ENCODE data around the gene CTPS2. TPM values are rescaled to one million over a fixed set of nuclear protein-coding genes. Genes with fewer than 3 reads are reported as not detected.

CTPS2 gene
- total RNA-seq, 1 experiment from 2014 or later = 9.6 TPM

GRCh38 chrX:16699389-16699788, 13.1 kb downstream of the CTPS2 start:
- TF ChIP-seq REST (IDR thresholded peaks at IDR 0.05; ENCODE audit: low read depth) = no peak
- TF ChIP-seq ZBTB33 (IDR thresholded peaks at IDR 0.05; ENCODE audit: extremely low read depth, insufficient replicate concordance, low read length) = no peak
- TF ChIP-seq CTCF (IDR thresholded peaks at IDR 0.05 in 2 of 3, conservative IDR thresholded peaks at IDR 0.05 in 1 of 3; ENCODE audit: borderline replicate concordance in 1 of 3, insufficient read depth in 1 of 3, low read depth in 2 of 3, low read length in 2 of 3) = no peak
- no peak for TF ChIP-seq FOSL1 (IDR thresholded peaks at IDR 0.05; ENCODE audit: low read depth)
- TF ChIP-seq RAD21 (IDR thresholded peaks at IDR 0.05; ENCODE audit: low read depth) = no peak
- no peak for TF ChIP-seq EZH2 (IDR thresholded peaks at IDR 0.05)

More at GRCh38 chrX:16699389-16699788, 13.1 kb downstream of the CTPS2 start:
- CTCF ChIA-PET = no interaction called here
- no peaks in the 10 kb centered on the region for H3K9me3 ChIP-seq (ENCODE audit: control insufficient read depth in 1 of 2, insufficient read depth in 1 of 2, low read depth in 1 of 2, low read length in 2 of 2)
- no peak overlapping the region for H3K4me3 ChIP-seq (replicated peaks in 1 of 2; ENCODE audit: low read depth in 1 of 2, low read length in 2 of 2)
- no peaks in the 10 kb centered on the region for H3K4me1 ChIP-seq (ENCODE audit: control insufficient read depth in 1 of 2, insufficient read depth in 2 of 2, low read length in 2 of 2)
- RAD21 ChIA-PET (ENCODE audit: low non-redundant PET in 1 of 2, low total read pairs in 2 of 2, uncharacterized antibody in 2 of 2, unreplicated experiment in 2 of 2) = no interaction called here
- no peaks in the 10 kb centered on the region for H3K79me2 ChIP-seq (ENCODE audit: insufficient read depth, low read length)
- intact Hi-C loops (cut with micrococcal nuclease) = no loop called here
- DNase-seq (ENCODE audit: low read depth, low spot score) = no peak
- H3K4me2 ChIP-seq (ENCODE audit: low read length) = no peak overlapping the region
- H3K27ac ChIP-seq (ENCODE audit: low read depth, low read length) = no peak overlapping the region
- ATAC-seq = no peak
- BruUV-seq (replicated peaks) = no TSS peak
- H3K27me3 ChIP-seq (ENCODE audit: insufficient read depth, low read length) = no peaks in the 10 kb centered on the region
- no peaks in the 10 kb centered on the region; a peak in 1 of 4 replicates for H3K36me3 ChIP-seq (ENCODE audit: control insufficient read depth in 1 of 2, insufficient read depth in 2 of 2, low read length in 2 of 2)
- no peaks in the 10 kb centered on the region for H3K9me2 ChIP-seq (ENCODE audit: insufficient read depth)
- POLR2A ChIA-PET = no interaction called here
- no peak overlapping the region for H3K9ac ChIP-seq (ENCODE audit: low read length)
- no peak overlapping the region for H2AFZ ChIP-seq (ENCODE audit: low read depth, low read length, poor library complexity, severe bottlenecking)
- H4K20me1 ChIP-seq (ENCODE audit: insufficient read depth) = no peaks in the 10 kb centered on the region

Measured in HCT116 (cell line).